OCI-LY7 (cell line): Measurements from ENCODE around the gene TMEM89.

Experiments
- EZH2phosphoT487 ChIP-seq: fragments of 200-600 bp; sonication (generic); IDR thresholded peaks from 2 replicates; pipeline ENCODE4 v1.6.1; 2018; ENCODE audit warnings: low read depth, borderline replicate concordance, mild to moderate bottlenecking, mixed run types, antibody characterized with exemption, low read length, moderate library complexity, mixed read lengths
- TF ChIP-seq, protein P1 (sequence below): fragments of 200-600 bp; sonication (generic); conservative IDR thresholded peaks from 2 replicates; pipeline ENCODE4 v1.5.1; 2014; ENCODE audit warnings: mild to moderate bottlenecking, antibody characterized with exemption, low read length, moderate library complexity, mixed read lengths

DNA sequence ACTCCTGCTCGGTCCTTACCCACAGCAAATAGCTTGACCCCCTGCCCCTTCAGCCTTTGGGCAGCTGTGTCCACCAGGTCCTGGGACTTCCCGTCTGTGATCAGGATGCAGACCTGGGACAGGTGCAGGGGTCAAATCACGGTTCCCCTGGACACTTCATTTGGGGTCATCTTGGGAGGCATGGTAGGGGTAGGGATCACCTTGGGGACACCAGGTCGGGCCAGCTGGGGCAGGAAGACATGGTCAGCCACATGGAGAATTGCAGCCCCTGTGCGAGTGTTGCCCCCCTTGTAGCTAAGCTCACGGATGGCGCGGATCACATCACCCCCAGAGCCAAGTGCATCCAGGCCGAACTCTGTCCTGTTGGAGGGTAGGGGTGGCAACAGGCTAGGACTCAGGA lies 28.2 kb downstream of the TMEM89 start:
- TF ChIP-seq, protein P1, sequence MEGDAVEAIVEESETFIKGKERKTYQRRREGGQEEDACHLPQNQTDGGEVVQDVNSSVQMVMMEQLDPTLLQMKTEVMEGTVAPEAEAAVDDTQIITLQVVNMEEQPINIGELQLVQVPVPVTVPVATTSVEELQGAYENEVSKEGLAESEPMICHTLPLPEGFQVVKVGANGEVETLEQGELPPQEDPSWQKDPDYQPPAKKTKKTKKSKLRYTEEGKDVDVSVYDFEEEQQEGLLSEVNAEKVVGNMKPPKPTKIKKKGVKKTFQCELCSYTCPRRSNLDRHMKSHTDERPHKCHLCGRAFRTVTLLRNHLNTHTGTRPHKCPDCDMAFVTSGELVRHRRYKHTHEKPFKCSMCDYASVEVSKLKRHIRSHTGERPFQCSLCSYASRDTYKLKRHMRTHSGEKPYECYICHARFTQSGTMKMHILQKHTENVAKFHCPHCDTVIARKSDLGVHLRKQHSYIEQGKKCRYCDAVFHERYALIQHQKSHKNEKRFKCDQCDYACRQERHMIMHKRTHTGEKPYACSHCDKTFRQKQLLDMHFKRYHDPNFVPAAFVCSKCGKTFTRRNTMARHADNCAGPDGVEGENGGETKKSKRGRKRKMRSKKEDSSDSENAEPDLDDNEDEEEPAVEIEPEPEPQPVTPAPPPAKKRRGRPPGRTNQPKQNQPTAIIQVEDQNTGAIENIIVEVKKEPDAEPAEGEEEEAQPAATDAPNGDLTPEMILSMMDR: no peak
- no peak for TF ChIP-seq EZH2phosphoT487
